ENCODE data around the gene ALDOC. TPM values are rescaled to one million over a fixed set of nuclear protein-coding genes. Genes with fewer than 3 reads are reported as not detected.

ALDOC gene
- polyA plus RNA-seq, 1 donor (not counting 4 experiments of a cell fraction or from before 2014, with no cell fraction given) = 32.5 TPM

- Histone ChIP-seq H3K9me1 (ENCODE audit: control insufficient read depth, extremely low read depth, insufficient read depth, low read length) (no peaks in the 10 kb centered on the region), H3K9ac (ENCODE audit: control insufficient read depth, extremely low read depth, insufficient read depth, low read length) (no peak overlapping the region), H4K20me1 (ENCODE audit: control insufficient read depth, extremely low read depth, insufficient read depth, low read length) (peaks cover 5% of the 10 kb centered on the region), H3K9me3 (ENCODE audit: control insufficient read depth, low read depth, low read length) (no peaks in the 10 kb centered on the region), H3K4me2 (ENCODE audit: control insufficient read depth, extremely low read depth, insufficient read depth, low read depth, low read length) (no peak overlapping the region), H2AFZ (ENCODE audit: control insufficient read depth, low read length) (no peak overlapping the region), H3K36me3 (ENCODE audit: control insufficient read depth in 2 of 2, extremely low read depth in 1 of 2, insufficient read depth in 2 of 2, low read length in 2 of 2) (no peaks in the 10 kb centered on the region), H3K27me3 (ENCODE audit: control insufficient read depth, extremely low read depth, insufficient read depth, low read length) (peaks cover 5% of the 10 kb centered on the region), H3K27ac (ENCODE audit: control insufficient read depth, insufficient read depth, low read length) (no peak overlapping the region), H3K4me1 (ENCODE audit: control insufficient read depth, extremely low read depth, insufficient read depth, low read length) (peaks cover 17% of the 10 kb centered on the region), H3K79me2 (ENCODE audit: control insufficient read depth, insufficient read depth, low read length) (no peaks in the 10 kb centered on the region), H3K4me3 (ENCODE audit: control insufficient read depth in 2 of 3, extremely low read depth in 1 of 3, insufficient read depth in 2 of 3, low read depth in 1 of 3, low read length in 3 of 3) (no peak overlapping the region)
- dilution Hi-C loops (cut with MboI; ENCODE audit: extremely low pct_ligation_motif_present, low sequenced_read_pairs) = no loop called here
- DNase-seq (ENCODE audit: low read depth, low spot score) (no peak), FAIRE-seq (no peak)
- TF ChIP-seq EZH2 (IDR thresholded peaks at IDR 0.05; ENCODE audit: low read length) = no peak
- TF ChIP-seq CTCF (optimal IDR thresholded peaks at IDR 0.05 in 1 of 3, IDR thresholded peaks at IDR 0.05 in 1 of 3, conservative IDR thresholded peaks at IDR 0.05 in 1 of 3; ENCODE audit: extremely low read depth in 1 of 3, insufficient read depth in 2 of 3, low read length in 3 of 3) = no peak
Measured at GRCh38 chr17:28526381-28526780, 50.3 kb downstream of the ALDOC start.

GRCh38 chr17:28524476-28525424 lies 51.9 kb downstream of the ALDOC start:
- peak; percentile 32 for FAIRE-seq

More at GRCh38 chr17:28524476-28525424, 51.9 kb downstream of the ALDOC start:
- Histone ChIP-seq H3K9me1 (ENCODE audit: control insufficient read depth, extremely low read depth, insufficient read depth, low read length) (no peaks in the 10 kb centered on the region), H3K4me1 (ENCODE audit: control insufficient read depth, extremely low read depth, insufficient read depth, low read length) (peaks cover 17% of the 10 kb centered on the region), H3K27ac (ENCODE audit: control insufficient read depth, insufficient read depth, low read length) (no peak overlapping the region), H3K36me3 (ENCODE audit: control insufficient read depth in 2 of 2, extremely low read depth in 1 of 2, insufficient read depth in 2 of 2, low read length in 2 of 2) (no peaks in the 10 kb centered on the region), H2AFZ (ENCODE audit: control insufficient read depth, low read length) (no peak overlapping the region), H3K9me3 (ENCODE audit: control insufficient read depth, low read depth, low read length) (no peaks in the 10 kb centered on the region), H3K9ac (ENCODE audit: control insufficient read depth, extremely low read depth, insufficient read depth, low read length) (no peak overlapping the region), H3K79me2 (ENCODE audit: control insufficient read depth, insufficient read depth, low read length) (no peaks in the 10 kb centered on the region), H3K27me3 (ENCODE audit: control insufficient read depth, extremely low read depth, insufficient read depth, low read length) (no peaks in the 10 kb centered on the region), H3K4me2 (ENCODE audit: control insufficient read depth, extremely low read depth, insufficient read depth, low read depth, low read length) (no peak overlapping the region), H3K4me3 (ENCODE audit: control insufficient read depth in 2 of 3, extremely low read depth in 1 of 3, insufficient read depth in 2 of 3, low read depth in 1 of 3, low read length in 3 of 3) (no peak overlapping the region), H4K20me1 (ENCODE audit: control insufficient read depth, extremely low read depth, insufficient read depth, low read length) (peaks cover 5% of the 10 kb centered on the region)
- DNase-seq (ENCODE audit: low read depth, low spot score) = no peak
- TF ChIP-seq EZH2 (IDR thresholded peaks at IDR 0.05; ENCODE audit: low read length) (no peak), CTCF (optimal IDR thresholded peaks at IDR 0.05 in 1 of 3, IDR thresholded peaks at IDR 0.05 in 1 of 3, conservative IDR thresholded peaks at IDR 0.05 in 1 of 3; ENCODE audit: extremely low read depth in 1 of 3, insufficient read depth in 2 of 3, low read length in 3 of 3) (no peak)
- dilution Hi-C loops (cut with MboI; ENCODE audit: extremely low pct_ligation_motif_present, low sequenced_read_pairs) = no loop called here
